ENCODE data around the gene EOLA2. TPM values are rescaled to one million over a fixed set of nuclear protein-coding genes. Genes with fewer than 3 reads are reported as not detected.

Gene EOLA2
- total and polyA plus RNA-seq, 7 donors: 13.1 to 33.7 (median 17.3) TPM

DNA sequence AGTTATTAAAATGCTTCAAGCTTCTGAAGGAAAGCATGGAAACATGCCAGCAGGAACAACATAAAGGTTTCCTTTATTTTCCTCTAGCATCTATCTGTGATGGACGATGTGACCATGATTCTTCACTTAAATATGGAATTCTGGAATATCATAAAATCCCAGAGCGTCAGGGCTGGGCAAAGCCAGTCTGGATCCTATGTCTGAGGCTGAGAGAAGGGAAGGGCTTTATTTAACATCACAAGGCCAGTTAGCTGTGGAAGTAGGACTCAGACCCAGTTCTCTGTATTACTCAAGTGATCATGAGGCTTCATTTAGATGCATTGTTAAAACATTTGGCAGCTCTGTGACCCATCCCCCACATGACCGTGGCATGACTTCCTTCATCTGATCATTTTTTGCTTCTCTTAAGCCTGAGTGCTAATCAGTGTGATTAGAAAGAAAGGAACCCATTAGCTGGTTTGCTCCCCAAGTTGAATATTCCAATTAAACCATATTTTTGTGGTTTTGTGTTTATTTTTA, 40.9 kb upstream of the EOLA2 start:
- H3K36me3 ChIP-seq (ENCODE audit: insufficient read depth in 1 of 2, low read depth in 1 of 2): no peaks in the 10 kb centered on the region
- TF ChIP-seq, protein P1, sequence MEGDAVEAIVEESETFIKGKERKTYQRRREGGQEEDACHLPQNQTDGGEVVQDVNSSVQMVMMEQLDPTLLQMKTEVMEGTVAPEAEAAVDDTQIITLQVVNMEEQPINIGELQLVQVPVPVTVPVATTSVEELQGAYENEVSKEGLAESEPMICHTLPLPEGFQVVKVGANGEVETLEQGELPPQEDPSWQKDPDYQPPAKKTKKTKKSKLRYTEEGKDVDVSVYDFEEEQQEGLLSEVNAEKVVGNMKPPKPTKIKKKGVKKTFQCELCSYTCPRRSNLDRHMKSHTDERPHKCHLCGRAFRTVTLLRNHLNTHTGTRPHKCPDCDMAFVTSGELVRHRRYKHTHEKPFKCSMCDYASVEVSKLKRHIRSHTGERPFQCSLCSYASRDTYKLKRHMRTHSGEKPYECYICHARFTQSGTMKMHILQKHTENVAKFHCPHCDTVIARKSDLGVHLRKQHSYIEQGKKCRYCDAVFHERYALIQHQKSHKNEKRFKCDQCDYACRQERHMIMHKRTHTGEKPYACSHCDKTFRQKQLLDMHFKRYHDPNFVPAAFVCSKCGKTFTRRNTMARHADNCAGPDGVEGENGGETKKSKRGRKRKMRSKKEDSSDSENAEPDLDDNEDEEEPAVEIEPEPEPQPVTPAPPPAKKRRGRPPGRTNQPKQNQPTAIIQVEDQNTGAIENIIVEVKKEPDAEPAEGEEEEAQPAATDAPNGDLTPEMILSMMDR (IDR thresholded peaks at IDR 0.05): no peak
- WGBS, 3 donors: 60 to 89% (median 89%) methylated on average over 3 of the region's 3 CpGs
- ATAC-seq (no peak), DNase-seq (no peak)
- H3K4me3 ChIP-seq: no peak overlapping the region
- no peaks in the 10 kb centered on the region for H3K27me3 ChIP-seq (ENCODE audit: insufficient read depth in 3 of 3, low read length in 2 of 3)
- H3K9me3 ChIP-seq: no peaks in the 10 kb centered on the region
- H3K4me1 ChIP-seq: no peaks in the 10 kb centered on the region
- H3K27ac ChIP-seq: no peak overlapping the region
- intact Hi-C loops (cut with DNase I): no loop called here

DNA sequence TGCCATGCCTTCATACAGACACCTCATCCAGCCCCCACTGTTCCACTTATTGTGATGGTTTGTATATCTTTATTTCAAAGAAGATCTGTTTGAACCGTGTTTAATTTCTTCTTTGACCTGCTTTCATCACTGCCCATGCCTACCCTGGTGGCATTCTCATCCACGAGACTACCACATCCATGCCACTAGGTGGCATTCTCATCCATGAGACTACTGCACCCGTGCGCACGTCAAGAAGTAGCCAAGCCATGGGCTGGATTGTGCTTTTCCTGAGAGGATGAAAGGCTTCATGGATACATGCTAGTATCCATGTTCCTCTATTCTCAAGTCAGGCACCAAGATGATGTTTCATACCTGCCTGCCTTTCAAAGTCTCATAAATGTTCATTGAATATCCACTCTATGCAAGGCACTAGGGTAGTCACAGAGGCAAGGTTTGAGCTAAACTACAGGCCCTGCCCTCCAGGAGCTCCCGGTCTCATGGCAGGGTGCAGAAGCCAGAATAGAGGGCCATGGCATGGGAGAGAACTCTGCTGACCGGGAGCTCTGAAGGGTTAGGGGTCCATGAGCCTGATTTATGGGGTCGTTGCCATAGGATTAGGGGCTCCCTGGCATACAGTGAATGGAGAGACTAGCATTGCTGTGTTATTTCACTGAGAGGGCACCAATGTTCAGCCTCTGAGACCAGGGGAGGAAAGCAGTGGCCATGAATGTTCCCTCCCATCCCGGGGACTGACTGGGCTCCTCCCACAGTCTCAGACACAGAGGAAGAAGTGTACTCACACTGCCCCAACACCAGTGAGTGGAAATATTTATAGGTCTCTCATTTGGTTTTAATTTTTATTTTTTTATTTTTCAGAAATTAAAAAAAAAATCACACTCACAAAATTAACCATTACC, 24.8 kb upstream of the EOLA2 start:
- H3K9me3 ChIP-seq: no peaks in the 10 kb centered on the region
- no peaks in the 10 kb centered on the region for H3K27me3 ChIP-seq (ENCODE audit: insufficient read depth in 3 of 3, low read length in 2 of 3)
- H3K4me3 ChIP-seq: no peak overlapping the region
- TF ChIP-seq, protein P1 (IDR thresholded peaks at IDR 0.05): peak; percentile 69
- H3K27ac ChIP-seq: no peak overlapping the region
- intact Hi-C loops (cut with DNase I): loop anchor here (5.0 to 10.0 kb wide), 4 partner anchors 394 to 752 kb away; partner anchors contain the start of gene MAMLD1 (in 1 of the 2)
- no peaks in the 10 kb centered on the region for H3K4me1 ChIP-seq
- peak; percentile 87 to 94 (median 92) for ATAC-seq
- DNase-seq: peak; percentile 35 to 54
- peaks cover 0 to 26% of the 10 kb centered on the region in 2 donors for H3K36me3 ChIP-seq (ENCODE audit: insufficient read depth in 1 of 2, low read depth in 1 of 2)
- 33 to 40% (median 38%) methylated on average over 9 of the region's 9 CpGs for WGBS, 3 donors

DNA sequence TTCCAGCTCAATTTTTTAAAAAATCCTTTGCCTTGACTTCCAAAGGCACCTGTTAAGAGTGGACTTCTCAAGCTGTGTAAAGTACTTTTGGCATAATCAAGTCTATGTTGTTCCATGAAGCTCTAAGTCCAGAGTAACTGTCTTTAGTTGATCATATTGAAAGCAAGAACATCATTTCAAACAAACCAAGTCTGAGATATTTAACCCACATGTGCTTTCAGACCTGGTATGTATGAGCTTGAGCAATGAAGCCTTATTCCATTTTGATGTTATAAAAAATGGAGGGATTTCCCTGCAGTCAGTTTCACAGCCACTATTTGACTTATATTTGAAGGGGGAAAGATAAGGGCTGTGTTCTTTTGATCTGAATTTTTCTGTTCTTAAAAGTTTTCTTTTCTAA, 23.7 kb upstream of the EOLA2 start:
- TF ChIP-seq, protein P1 (IDR thresholded peaks at IDR 0.05): no peak
- intact Hi-C loops (cut with DNase I): loop anchor here (5.0 to 10.0 kb wide), 4 partner anchors 395 to 753 kb away; partner anchors contain the start of gene MAMLD1 (in 1 of the 2)
- no peak overlapping the region for H3K4me3 ChIP-seq
- H3K27ac ChIP-seq: no peak overlapping the region
- no peak for DNase-seq
- no peak for ATAC-seq
- no peaks in the 10 kb centered on the region for H3K9me3 ChIP-seq
- H3K4me1 ChIP-seq: no peaks in the 10 kb centered on the region
- no peaks in the 10 kb centered on the region for H3K27me3 ChIP-seq (ENCODE audit: insufficient read depth in 3 of 3, low read length in 2 of 3)
- H3K36me3 ChIP-seq (ENCODE audit: insufficient read depth in 1 of 2, low read depth in 1 of 2): peaks cover 0 to 28% of the 10 kb centered on the region in 2 donors

DNA sequence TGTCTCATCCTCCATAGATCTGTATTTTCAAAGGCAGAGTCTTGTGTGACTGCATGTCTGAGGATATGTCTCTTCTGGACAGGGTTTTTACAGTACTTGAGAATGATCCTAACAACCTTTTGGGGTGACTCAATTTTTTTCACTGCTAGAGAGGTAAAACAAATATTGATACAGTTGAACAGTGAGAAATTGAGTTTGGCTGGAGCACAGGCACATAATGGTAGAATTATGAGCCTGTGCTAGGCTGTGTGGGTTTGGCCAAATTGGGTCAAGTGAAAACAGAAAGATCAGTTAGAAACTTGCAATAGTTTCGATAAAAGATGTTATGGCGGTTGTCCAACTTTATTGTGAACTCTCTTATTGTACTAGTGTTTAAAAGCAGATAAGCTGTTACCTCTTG, 23.3 kb upstream of the EOLA2 start:
- H3K27me3 ChIP-seq (ENCODE audit: insufficient read depth in 3 of 3, low read length in 2 of 3): no peaks in the 10 kb centered on the region
- H3K9me3 ChIP-seq: no peaks in the 10 kb centered on the region
- no peak overlapping the region for H3K27ac ChIP-seq
- H3K4me1 ChIP-seq: no peaks in the 10 kb centered on the region
- DNase-seq (no peak), ATAC-seq (no peak)
- TF ChIP-seq, protein P1 (IDR thresholded peaks at IDR 0.05): no peak
- 84 to 92% (median 86%) methylated on average over 2 of the region's 2 CpGs for WGBS, 3 donors
- H3K36me3 ChIP-seq (ENCODE audit: insufficient read depth in 1 of 2, low read depth in 1 of 2): peaks cover 0 to 30% of the 10 kb centered on the region in 2 donors
- no peak overlapping the region for H3K4me3 ChIP-seq
- intact Hi-C loops (cut with DNase I): loop anchor here (5.0 to 10.0 kb wide), 4 partner anchors 396 to 753 kb away; partner anchors contain the start of gene MAMLD1 (in 1 of the 2)

Measured in psoas muscle (tissue), 8 donors.